Mucosa of descending colon (tissue), 3 donors: ENCODE data around the gene CPNE5. TPM values are rescaled to one million over a fixed set of nuclear protein-coding genes. Genes with fewer than 3 reads are reported as not detected.
A peak's percentile ranks its signal among the peaks of the same experiment; 100 is the strongest.

Source experiments
- ATAC-seq: fragments of 200-7000 bp; cut with Tn5 transposase; one replicate; pipeline ENCODE4 v1.9.1; 2020; ENCODE audit warnings: mild to moderate bottlenecking, moderate library complexity
- DNase-seq, 3 donors: peaks; one replicate each; pipeline ENCODE4 v3.0.0-alpha.2; 2020
- H3K36me3 ChIP-seq: fragments of 200-600 bp; one replicate; pipeline ENCODE4 v1.8.0; 2021; ENCODE audit warnings: low read depth, mild to moderate bottlenecking
- H3K4me1 ChIP-seq: fragments of 200-600 bp; one replicate; pipeline ENCODE4 v1.8.0; 2021; ENCODE audit warnings: low read depth, mild to moderate bottlenecking
- H3K4me3 ChIP-seq: fragments of 200-600 bp; one replicate; pipeline ENCODE4 v1.8.0; 2021; ENCODE audit warnings: mild to moderate bottlenecking
- H3K9me3 ChIP-seq: fragments of 200-600 bp; one replicate; pipeline ENCODE4 v1.8.0; 2021; ENCODE audit warnings: mild to moderate bottlenecking
- CTCF ChIP-seq: fragments of 200-600 bp; IDR thresholded peaks from one replicate; pipeline ENCODE4 v1.8.0; 2022; ENCODE audit warnings: antibody characterized with exemption, mild to moderate bottlenecking
- intact Hi-C, 2 donors: fragments of 100-400 bp; cut with DNase I in 1 of 2; cut with micrococcal nuclease in 1 of 2; formaldehyde crosslinking; loops; one replicate each; pipeline versions ENCODE4 v1.11.0 to v1.11.1; 2022; cut with DNase I, micrococcal nuclease
- total RNA-seq, 3 donors: library from RNA; stranded (reverse); fragmentation: NEBNext Ultra II Directional in 2 of 3; extraction: Animal tissue kit (Norgen Biotek cat#: 25700) in 2 of 3; gene quantifications; one replicate each; pipeline versions ENCODE4 v1.2.1 to v1.2.4, GENCODE V29; 2021 to 2023
- donor health status: DM: no; HTN: no; CAD: no; lungs with moderate emphysema.
- donor health status: DM: no; HTN: no; CAD: no.
- donor health status: DM: no; HTN: yes; CAD: no.

CPNE5 gene
- total RNA-seq, 3 donors from 2014 or later = 4.7 to 15.2 (median 6.1) TPM

- Histone ChIP-seq H3K9me3 (no peaks in the 10 kb centered on the region), H3K4me3 (no peak overlapping the region), H3K4me1 (no peaks in the 10 kb centered on the region), H3K36me3 (no peaks in the 10 kb centered on the region)
- DNase-seq (no peak), ATAC-seq (no peak)
- intact Hi-C loops = loop anchor here in 1 of 2 donors (5.0 to 10.0 kb wide), 2 partner anchors 87 to 140 kb away; no protein-coding TSS in a partner anchor
- no peak for TF ChIP-seq CTCF
These were observed 74.1 kb downstream of the CPNE5 start for GRCh38 chr6:36765190-36765589.

- Histone ChIP-seq H3K4me3 (no peak overlapping the region), H3K4me1 (peaks cover 9% of the 10 kb centered on the region), H3K36me3 (no peaks in the 10 kb centered on the region), H3K9me3 (no peaks in the 10 kb centered on the region)
- TF ChIP-seq CTCF = no peak
- intact Hi-C loops = loop anchor here in 1 of 2 donors (10.0 kb wide), 1 partner anchor 137 kb away; no protein-coding TSS in a partner anchor
- ATAC-seq (no peak), DNase-seq (peak in 1 of 3 donors; percentile 4)
These were observed 77.1 kb downstream of the CPNE5 start for GRCh38 chr6:36762123-36762522.

- no peak overlapping the region for H3K4me3 ChIP-seq
- intact Hi-C loops = loop anchor here in 1 of 2 donors (10.0 kb wide), 1 partner anchor 136 kb away; no protein-coding TSS in a partner anchor
- ATAC-seq = no peak
- no peaks in the 10 kb centered on the region for H3K36me3 ChIP-seq
- H3K4me1 ChIP-seq = peaks cover 18% of the 10 kb centered on the region
- DNase-seq = no peak
- H3K9me3 ChIP-seq = no peaks in the 10 kb centered on the region
- TF ChIP-seq CTCF = no peak
These were observed 78.4 kb downstream of the CPNE5 start for GRCh38 chr6:36760685-36761435.

GRCh38 chr6:36759148-36759759, 80.0 kb downstream of the CPNE5 start:
- peaks cover 28% of the 10 kb centered on the region for H3K4me1 ChIP-seq
- intact Hi-C loops = loop anchor here in 1 of 2 donors (5.0 kb wide), 1 partner anchor 142 kb away; no protein-coding TSS in a partner anchor
- ATAC-seq = peak; percentile 87

More at GRCh38 chr6:36759148-36759759, 80.0 kb downstream of the CPNE5 start:
- no peaks in the 10 kb centered on the region for H3K9me3 ChIP-seq
- H3K4me3 ChIP-seq = no peak overlapping the region
- peak; percentile 96 for TF ChIP-seq CTCF
- no peaks in the 10 kb centered on the region for H3K36me3 ChIP-seq
- DNase-seq = peak; percentile 89 to 93 (median 89)
